Stimulated activated CD4-positive, alpha-beta T cell treated with anti-CD3 and anti-CD28 coated beads, Interleukin-1b, Interleukin-23, amount 100 ng/mL, for 4 hours (primary cell): ENCODE measurements around the gene APOBEC3C.
"Not testable (repeated sequence)": the region's sequence is repeated elsewhere in the genome, so short reads cannot be mapped to it uniquely, and the experiment has no call there.

Experiments used
- DNase-seq, 2 donors: peaks; one replicate each; pipeline ENCODE4 v3.0.0-alpha.2; 2020; ENCODE audit warnings: low read depth in 2 of 2

Gene APOBEC3C

DNA sequence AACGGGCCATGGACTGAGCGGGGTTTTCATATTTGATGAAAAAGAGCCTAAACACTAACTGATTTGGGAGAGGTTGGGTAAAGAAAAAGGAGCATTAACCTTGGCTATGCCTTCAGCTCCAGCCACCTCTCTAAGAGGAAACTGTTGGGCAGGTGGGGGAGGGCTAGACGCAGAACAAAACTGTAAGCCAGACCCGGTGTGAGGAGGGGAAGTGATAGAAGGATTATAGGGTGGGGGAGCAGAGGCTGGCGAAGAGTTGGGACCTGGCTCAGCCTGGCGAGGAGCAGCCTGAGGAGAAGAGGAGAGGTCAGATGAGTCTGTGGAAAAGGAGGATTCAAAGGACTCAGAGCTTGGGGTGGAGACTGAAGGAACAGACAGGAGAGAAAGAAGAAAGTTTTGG is 47.2 kb downstream of the APOBEC3C start:
- not testable (repeated sequence) for DNase-seq

DNA sequence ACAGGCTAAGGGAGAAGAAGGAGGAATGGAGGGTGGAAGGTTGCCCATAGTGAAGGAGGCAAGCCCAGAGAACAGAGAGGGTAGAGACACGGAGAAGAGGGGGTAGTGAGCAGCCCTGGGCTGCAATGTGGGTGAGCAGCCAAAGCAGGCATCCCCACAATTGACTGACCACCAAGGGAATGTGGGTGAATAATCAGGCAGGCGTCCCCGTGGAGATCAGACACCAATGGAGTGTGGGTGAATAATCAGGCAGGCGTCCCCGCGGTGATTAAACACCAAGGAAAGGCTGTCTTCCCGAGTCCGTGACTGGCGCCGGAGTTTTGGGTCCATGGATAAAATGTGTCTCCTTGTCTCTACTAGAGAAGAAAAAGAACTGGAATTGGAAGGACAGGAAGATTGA is 47.9 kb downstream of the APOBEC3C start:
- not testable (repeated sequence) for DNase-seq

DNA sequence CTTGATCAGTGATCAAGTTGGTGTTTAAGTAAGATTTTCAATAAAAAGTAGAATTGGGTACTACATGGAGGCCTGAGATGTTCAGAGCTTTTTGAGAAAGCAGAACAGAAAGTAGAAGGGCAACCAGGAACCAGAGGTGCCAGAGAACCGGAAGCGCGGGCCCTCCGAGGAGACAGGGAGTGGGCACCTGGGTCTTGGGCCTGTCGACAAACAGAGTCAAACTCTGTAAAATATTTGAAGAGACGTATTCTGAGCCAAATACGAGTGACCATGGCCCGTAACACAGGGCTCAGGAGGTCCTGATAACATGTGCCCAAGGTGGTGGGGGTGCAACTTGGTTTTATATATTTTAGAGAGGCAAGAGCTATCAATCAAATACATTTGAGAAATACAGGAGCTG is 49.8 kb downstream of the APOBEC3C start:
- not testable (repeated sequence) for DNase-seq

DNA sequence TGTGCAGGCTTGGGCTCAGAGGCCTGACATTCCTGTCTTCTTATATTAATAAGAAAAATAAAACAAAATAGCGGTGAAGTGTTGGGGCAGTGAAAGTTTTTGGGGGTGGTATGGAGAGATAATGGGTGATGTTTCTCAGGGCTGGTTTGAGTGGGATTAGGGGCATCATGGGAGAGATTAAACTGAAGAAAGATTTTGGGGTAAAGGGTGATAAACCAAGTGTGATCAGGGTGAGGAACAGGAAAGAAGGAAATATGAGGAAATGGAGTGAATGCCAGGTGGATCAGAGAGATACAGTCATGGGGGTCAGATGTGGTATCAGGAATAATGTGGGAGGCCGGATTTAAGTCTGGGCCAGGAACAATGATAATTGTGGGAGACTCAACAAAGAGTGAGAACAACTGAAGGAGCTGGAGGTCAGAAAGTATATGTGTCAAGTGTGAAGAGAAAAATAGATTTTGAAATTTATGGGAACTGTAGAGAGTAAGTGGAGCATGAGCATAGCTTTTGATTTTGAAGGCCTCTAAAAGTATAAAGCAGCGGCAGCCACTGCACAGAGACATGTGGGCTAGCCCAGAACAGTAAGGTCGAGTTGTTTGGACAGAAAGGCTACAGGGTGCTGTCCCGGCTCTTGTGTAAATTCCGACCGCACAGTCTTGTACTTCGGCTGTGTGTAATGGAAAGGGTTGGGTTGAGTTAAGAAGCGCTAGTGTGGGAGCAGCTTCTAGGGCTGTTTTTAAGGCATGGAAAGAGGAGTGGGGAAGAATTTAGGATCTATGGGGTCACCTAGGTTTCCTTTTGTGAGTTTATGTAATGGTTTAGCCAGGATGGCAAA is 52.6 kb downstream of the APOBEC3C start:
- not testable (repeated sequence) for DNase-seq

DNA sequence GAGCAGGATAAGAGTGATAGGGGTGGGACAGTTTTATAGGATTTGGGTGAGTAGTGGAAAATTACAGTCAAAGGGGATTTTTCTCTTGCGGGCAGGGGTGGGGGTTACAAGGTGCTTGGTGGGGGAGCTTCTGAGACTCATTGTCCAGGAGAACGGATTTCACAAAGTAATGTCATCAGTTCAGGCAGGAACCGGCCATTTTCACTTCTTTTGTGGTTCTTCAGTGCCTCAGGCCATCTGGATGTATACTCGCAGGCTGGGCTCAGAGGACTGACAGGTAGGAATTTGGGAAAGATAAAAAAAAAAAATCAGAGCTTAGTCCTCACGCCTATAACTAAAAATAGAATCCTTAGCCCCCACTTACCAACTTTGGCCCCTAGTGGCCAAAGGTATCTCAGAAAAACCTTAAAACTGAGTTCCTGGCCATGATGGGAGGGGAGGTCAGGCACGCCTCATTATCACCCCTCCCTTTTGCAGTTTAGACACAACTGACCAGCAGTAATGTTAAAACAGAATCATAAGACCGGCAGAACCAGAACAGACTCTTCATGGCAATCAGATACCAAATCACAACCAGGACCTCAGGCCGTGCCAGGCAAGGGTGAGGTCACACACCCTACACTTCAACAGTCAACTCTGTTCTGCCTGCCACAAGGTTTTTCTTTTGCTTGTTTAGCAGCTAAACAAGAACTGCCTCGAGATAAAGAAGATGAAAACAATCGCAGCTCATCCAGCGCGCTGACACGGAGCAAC is 54.2 kb downstream of the APOBEC3C start:
- no peak for DNase-seq
